HG02884 (cell line): Measurements from ENCODE around the gene BCL7B.
"Not testable (repeated sequence)": the region's sequence is repeated elsewhere in the genome, so short reads cannot be mapped to it uniquely, and the experiment has no call there.

Experiments
- ATAC-seq: cut with Tn5 transposase; IDR thresholded peaks from one replicate; pipeline ENCODE4 v1.9.1; 2021; ENCODE audit warnings: mild to moderate bottlenecking, moderate library complexity; ENCODE audit not compliant: unreplicated experiment

Gene BCL7B

GRCh38 chr7:73504017-73504416, 53.5 kb downstream of the BCL7B start:
- no peak for ATAC-seq

GRCh38 chr7:73503229-73503628, 54.3 kb downstream of the BCL7B start:
- ATAC-seq: no peak

- no peak for ATAC-seq
Observed at GRCh38 chr7:73496626-73497025, 60.9 kb downstream of the BCL7B start.

GRCh38 chr7:73495507-73495906, 62.0 kb downstream of the BCL7B start:
- not testable (repeated sequence) for ATAC-seq

GRCh38 chr7:73489976-73490375, 67.5 kb downstream of the BCL7B start:
- ATAC-seq: no peak

GRCh38 chr7:73487486-73487885, 70.0 kb downstream of the BCL7B start:
- no peak for ATAC-seq
